AG10803 (cell line): Measurements from ENCODE around the gene SRP68.

ENCODE experiments used
- DNase-seq: peaks from one replicate; pipeline ENCODE4 v3.0.0; 2010; ENCODE audit warnings: low read depth
- H3K4me3 ChIP-seq: 2 replicates; pipeline ENCODE4 v1.5.1; 2011; ENCODE audit warnings: mild to moderate bottlenecking, low read length, control low read depth
- TF ChIP-seq, protein P1 (sequence below): conservative IDR thresholded peaks from 2 replicates; pipeline ENCODE4 v1.5.1; 2011; ENCODE audit warnings: mild to moderate bottlenecking, low read length, control low read depth, inconsistent platforms

SRP68 gene

DNA sequence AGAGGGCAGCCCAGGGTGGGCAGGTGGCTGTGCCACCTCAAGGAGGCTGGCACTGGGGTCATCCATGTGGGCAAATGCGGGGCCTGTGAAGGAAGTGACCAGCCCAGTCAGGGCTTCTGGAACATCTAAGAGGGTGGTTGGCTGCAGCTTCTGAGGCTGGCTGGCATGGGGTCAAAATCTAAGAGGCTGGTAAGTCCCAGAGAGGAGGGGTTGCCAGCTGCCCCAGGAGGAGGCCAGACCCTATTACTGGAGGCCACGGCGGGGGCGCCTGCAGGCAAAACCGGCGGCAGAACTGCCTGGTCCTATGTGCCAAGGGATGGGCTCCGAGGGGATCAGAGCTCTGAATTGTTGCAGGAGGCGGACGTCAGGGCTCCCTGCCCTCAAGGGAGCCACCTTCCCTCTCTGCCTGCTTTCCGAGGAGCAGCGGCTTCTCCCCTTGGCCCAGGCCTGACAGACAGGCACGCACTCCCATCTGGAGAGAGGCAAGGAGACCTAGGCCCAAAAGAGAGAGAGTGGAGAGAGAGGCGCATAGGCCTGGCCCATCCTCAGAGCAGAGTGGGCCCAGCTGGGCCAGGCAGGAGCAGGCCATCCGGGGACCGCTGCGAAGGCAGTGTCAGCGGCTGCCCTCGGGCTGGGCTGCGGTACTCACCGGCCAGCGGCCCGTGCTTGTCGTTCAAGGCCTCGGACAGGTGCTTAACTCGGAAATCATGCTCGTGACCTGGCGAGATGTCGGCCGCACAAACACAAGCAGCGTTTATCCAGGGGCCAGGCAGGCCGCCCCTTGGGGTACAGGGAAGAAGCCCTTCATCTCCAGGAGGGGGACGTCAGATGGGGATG lies 17.6 kb upstream of the SRP68 start:
- no peak for DNase-seq
- TF ChIP-seq, protein P1, sequence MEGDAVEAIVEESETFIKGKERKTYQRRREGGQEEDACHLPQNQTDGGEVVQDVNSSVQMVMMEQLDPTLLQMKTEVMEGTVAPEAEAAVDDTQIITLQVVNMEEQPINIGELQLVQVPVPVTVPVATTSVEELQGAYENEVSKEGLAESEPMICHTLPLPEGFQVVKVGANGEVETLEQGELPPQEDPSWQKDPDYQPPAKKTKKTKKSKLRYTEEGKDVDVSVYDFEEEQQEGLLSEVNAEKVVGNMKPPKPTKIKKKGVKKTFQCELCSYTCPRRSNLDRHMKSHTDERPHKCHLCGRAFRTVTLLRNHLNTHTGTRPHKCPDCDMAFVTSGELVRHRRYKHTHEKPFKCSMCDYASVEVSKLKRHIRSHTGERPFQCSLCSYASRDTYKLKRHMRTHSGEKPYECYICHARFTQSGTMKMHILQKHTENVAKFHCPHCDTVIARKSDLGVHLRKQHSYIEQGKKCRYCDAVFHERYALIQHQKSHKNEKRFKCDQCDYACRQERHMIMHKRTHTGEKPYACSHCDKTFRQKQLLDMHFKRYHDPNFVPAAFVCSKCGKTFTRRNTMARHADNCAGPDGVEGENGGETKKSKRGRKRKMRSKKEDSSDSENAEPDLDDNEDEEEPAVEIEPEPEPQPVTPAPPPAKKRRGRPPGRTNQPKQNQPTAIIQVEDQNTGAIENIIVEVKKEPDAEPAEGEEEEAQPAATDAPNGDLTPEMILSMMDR, result no peak
- H3K4me3 ChIP-seq, result no peak overlapping the region

DNA sequence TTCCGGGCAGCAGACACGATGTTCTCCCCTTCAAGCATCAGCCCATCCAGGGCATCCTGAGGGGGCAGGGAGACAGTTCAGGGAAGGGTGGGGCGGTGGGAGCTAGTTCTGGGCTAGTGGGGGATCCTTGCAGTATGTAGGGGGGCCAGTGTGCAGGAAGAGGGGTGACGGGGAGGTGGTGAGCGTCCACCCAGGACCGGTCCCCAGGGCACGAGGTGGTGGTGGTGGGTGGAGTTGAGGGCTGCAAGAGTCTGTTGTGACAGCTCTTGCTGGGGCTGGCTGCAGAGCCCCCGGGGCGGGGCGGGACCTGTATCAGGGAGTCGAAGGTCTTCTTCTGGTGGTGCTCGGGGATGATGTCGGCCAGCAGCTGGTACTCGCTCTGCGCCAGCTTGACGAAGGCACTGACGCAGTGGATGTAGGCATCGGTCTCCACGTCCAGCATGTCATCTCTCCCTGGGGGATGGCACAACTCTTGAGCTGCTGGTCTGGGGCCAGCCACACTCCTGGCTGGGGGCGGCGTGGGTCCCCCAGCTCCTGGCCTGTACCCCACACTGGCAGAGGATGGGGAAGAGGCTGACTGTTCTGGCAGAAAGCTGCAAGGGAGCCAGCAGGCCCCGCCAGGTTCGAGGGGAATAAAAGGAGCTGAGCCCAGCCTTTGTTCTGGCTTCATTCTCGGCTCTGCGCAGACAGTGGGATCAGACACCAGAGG lies 16.7 kb upstream of the SRP68 start:
- TF ChIP-seq, protein P1, result no peak
- DNase-seq, result no peak
- H3K4me3 ChIP-seq, result no peak overlapping the region

DNA sequence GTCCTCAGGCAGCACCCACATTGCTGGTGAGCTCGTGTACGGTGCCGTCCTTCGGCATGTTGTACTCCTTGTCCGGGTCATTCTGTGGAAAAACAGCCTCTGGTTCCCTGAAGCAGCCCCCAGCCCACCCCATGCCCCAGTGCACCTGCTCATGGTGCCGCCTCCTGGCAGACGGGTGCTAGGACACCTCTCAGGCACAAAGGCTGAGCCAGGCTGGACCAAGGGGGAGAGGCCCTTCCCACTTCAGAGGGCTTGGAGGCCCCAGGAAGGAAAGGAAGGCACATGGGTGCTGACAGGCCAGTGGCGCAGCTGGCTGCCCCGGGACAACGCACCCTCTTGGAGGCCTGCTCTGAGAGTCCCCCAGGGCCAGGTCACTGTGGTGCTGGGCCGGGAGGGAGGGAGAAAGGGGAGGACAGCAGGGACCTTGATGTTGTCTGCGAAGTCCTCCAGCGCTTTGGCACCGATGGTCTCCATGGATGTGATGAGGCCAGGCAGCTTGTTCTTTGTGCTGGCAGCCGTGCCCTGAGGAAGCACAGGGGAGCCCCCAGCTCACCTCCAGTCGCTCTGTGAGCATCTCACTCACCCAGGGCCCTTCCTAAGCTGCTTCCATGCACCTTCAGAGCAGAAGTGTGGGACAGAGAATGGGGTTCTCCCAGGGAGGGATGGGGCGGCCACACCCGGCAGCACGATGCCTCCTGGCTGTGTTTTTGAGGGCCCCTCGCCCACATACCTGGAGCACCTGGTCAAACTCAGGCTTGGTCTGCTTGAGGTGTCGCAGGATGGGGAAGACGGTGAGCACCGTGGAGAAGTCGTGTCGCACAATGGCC lies 15.9 kb upstream of the SRP68 start:
- DNase-seq, result no peak
- no peak overlapping the region for H3K4me3 ChIP-seq
- TF ChIP-seq, protein P1, result no peak

DNA sequence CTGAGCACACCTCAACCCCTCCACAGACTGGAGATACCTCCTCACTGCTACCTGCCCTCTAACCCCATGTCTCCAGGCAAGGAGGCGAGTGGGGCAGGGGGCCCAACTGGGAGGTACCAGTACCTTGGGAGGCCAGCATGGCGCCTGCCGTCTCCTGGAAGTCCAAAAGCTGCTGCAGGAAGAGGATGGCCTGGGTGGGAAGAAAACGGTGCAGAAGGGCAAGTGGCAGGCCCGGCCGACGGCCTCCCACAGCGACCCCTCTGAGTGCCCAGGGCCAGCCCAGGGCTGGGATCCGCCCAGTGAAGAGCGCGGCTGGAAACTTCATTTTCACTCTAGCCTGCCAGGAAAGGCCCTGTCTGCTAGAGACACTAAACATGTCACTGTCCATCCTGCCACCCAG lies 15.2 kb upstream of the SRP68 start:
- no peak for DNase-seq
- TF ChIP-seq, protein P1, result no peak
- H3K4me3 ChIP-seq, result no peak overlapping the region

DNA sequence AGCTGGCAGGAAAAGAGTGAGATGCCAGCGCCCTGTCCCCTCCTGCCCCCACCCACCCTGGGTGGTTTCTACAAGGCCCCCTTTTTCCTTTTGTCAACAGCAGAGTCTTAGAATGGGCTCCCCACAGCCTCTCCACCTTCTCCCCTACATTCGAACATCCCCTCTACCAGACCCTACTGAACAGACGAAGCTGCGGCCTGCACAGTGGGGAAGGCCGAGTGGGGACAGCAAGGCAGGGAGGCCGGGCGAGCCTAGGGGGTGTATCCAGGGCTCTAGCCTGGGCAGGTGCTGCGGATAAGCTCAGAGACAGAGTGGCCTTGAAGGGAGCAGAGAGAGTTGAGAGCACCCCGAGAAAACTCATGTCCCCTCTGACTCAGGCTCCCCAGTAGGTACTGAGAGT lies 14.1 kb upstream of the SRP68 start:
- TF ChIP-seq, protein P1, result no peak
- no peak for DNase-seq
- H3K4me3 ChIP-seq, result no peak overlapping the region

DNA sequence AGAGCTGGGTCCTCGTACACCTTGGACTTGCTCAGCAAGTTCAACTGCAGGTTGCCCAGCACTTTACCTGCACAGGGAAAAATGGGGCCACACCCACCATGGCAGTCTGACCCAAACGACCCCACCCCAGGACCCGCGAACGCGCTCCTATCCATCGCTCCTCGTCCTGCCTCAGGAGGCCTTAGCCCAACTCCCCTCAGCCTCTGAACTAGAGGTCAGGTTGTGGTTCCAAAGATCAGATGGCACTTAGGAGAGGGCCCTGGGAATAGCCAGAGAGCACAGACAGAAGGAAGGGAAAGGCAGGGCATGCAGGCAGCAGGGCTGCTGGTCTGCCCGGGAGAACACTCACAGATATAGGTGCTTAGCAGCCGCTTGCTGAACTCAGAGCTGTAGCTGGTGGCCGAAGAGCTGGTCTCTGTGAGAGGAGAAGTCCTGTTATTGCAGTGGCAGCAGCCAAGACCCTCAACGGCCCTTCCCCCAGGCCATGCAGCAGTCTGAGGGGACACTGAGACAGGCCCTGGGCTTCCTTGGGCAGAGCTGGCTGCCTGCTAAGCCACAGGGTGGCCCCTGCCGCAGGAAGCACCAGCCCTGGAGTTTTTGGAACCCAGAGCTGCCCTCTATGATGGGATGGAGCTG lies 13.5 kb upstream of the SRP68 start:
- TF ChIP-seq, protein P1, result no peak
- DNase-seq, result no peak
- H3K4me3 ChIP-seq, result no peak overlapping the region
